HS-27A (cell line): ENCODE data around the gene SCYL1.
A peak's percentile ranks its signal among the peaks of the same experiment; 100 is the strongest.

ENCODE experiments used
- DNase-seq: peaks from one replicate; pipeline ENCODE4 v3.0.0-alpha.2; 2012; ENCODE audit warnings: low read depth, missing footprints

The SCYL1 gene

GRCh38 chr11:65571420-65571819 lies 46.5 kb downstream of the SCYL1 start:
- DNase-seq: no peak

GRCh38 chr11:65571940-65572339 lies 47.1 kb downstream of the SCYL1 start:
- DNase-seq: no peak

GRCh38 chr11:65572356-65573051 lies 47.6 kb downstream of the SCYL1 start, which contains the start of gene FAM89B:
TSS of gene FAM89B (plus strand) at chr11:65572538. CDS start at chr11:65572670, 132 bp downstream.
- DNase-seq: no peak

GRCh38 chr11:65573391-65574079 lies 48.7 kb downstream of the SCYL1 start:
- no peak for DNase-seq

- DNase-seq: peak; percentile 89
Observed at GRCh38 chr11:65574109-65574810, 49.4 kb downstream of the SCYL1 start.

- no peak for DNase-seq
Observed at GRCh38 chr11:65574811-65575567, 50.1 kb downstream of the SCYL1 start.

- no peak for DNase-seq
Observed at GRCh38 chr11:65575568-65576231, 50.8 kb downstream of the SCYL1 start, which contains the start of gene EHBP1L1. TSS of gene EHBP1L1 (plus strand) at chr11:65576053. CDS start at chr11:65576303, 250 bp downstream.

GRCh38 chr11:65576232-65576866 lies 51.5 kb downstream of the SCYL1 start:
- no peak for DNase-seq

- DNase-seq: no peak
Observed at GRCh38 chr11:65576867-65577755, 52.2 kb downstream of the SCYL1 start.

- no peak for DNase-seq
Observed at GRCh38 chr11:65577756-65578109, 52.9 kb downstream of the SCYL1 start.

- DNase-seq: no peak
Observed at GRCh38 chr11:65578134-65578533, 53.3 kb downstream of the SCYL1 start.

GRCh38 chr11:65578667-65579066 lies 53.8 kb downstream of the SCYL1 start:
- DNase-seq: no peak

GRCh38 chr11:65579291-65579690 lies 54.4 kb downstream of the SCYL1 start:
- DNase-seq: no peak

- no peak for DNase-seq
Observed at GRCh38 chr11:65580031-65580692, 55.3 kb downstream of the SCYL1 start.

GRCh38 chr11:65580756-65581155 lies 55.9 kb downstream of the SCYL1 start:
- no peak for DNase-seq

GRCh38 chr11:65581928-65582327 lies 57.0 kb downstream of the SCYL1 start:
- DNase-seq: no peak

GRCh38 chr11:65583589-65583988 lies 58.7 kb downstream of the SCYL1 start:
- no peak for DNase-seq

- DNase-seq: no peak
Observed at GRCh38 chr11:65584106-65584505, 59.2 kb downstream of the SCYL1 start.

- DNase-seq: no peak
Observed at GRCh38 chr11:65584723-65585171, 59.9 kb downstream of the SCYL1 start.
